Calu3 (cell line): ENCODE measurements around the gene LHPP. TPM values are rescaled to one million over a fixed set of nuclear protein-coding genes. Genes with fewer than 3 reads are reported as not detected.

Experiments
- BruUV-seq: library from RNA; stranded (reverse); fragments of 400-500 nt; replicated peaks from 2 replicates; lab custom pipeline; 2021; lab: Mats Ljungman, UMichigan
- CTCF ChIA-PET: fragments of 300-600 bp; sonication (Branson Sonifier 250); formaldehyde crosslinking; loops from one replicate; lab custom pipeline; 2022; ENCODE audit warnings: antibody characterized with exemption; lab: Charles Lee
- DNase-seq: peaks from one replicate; pipeline ENCODE4 v3.0.0; 2022
- H3K27ac Mint-ChIP-seq: one replicate; pipeline ENCODE4 v1.8.0; 2022; ENCODE audit warnings: mixed read lengths; ENCODE audit not compliant: unreplicated experiment
- H3K27me3 Mint-ChIP-seq: one replicate; pipeline ENCODE4 v1.8.0; 2022; ENCODE audit warnings: mixed read lengths; ENCODE audit not compliant: unreplicated experiment
- H3K36me3 Mint-ChIP-seq: one replicate; pipeline ENCODE4 v1.8.0; 2022; ENCODE audit warnings: mild to moderate bottlenecking, moderate library complexity, mixed read lengths; ENCODE audit not compliant: insufficient read depth, unreplicated experiment
- H3K4me1 Mint-ChIP-seq: one replicate; pipeline ENCODE4 v1.8.0; 2022; ENCODE audit warnings: mild to moderate bottlenecking, low read depth, mixed read lengths; ENCODE audit not compliant: unreplicated experiment
- H3K4me3 Mint-ChIP-seq: one replicate; pipeline ENCODE4 v1.8.0; 2022; ENCODE audit warnings: mild to moderate bottlenecking, low read depth, moderate library complexity, mixed read lengths; ENCODE audit not compliant: unreplicated experiment
- H3K9me3 Mint-ChIP-seq: one replicate; pipeline ENCODE4 v1.8.0; 2022; ENCODE audit warnings: low read depth, mixed read lengths; ENCODE audit not compliant: unreplicated experiment
- intact Hi-C: fragments of 100-400 bp; cut with micrococcal nuclease; formaldehyde crosslinking; loops from one replicate; pipeline ENCODE4 v1.10.0; 2022; ENCODE audit not compliant: unreplicated experiment
- total RNA-seq: library from RNA; stranded (reverse); gene quantifications from 2 replicates; pipeline ENCODE4 v1.2.3, GENCODE V29; 2022
- TF ChIP-seq, protein P1 (sequence below): fragments of 200-600 bp; IDR thresholded peaks from one replicate; pipeline ENCODE4 v1.8.0; 2022; ENCODE audit warnings: antibody characterized with exemption; ENCODE audit not compliant: unreplicated experiment

Gene LHPP
- total RNA-seq, 1 experiment from 2014 or later: 12.0 TPM

DNA sequence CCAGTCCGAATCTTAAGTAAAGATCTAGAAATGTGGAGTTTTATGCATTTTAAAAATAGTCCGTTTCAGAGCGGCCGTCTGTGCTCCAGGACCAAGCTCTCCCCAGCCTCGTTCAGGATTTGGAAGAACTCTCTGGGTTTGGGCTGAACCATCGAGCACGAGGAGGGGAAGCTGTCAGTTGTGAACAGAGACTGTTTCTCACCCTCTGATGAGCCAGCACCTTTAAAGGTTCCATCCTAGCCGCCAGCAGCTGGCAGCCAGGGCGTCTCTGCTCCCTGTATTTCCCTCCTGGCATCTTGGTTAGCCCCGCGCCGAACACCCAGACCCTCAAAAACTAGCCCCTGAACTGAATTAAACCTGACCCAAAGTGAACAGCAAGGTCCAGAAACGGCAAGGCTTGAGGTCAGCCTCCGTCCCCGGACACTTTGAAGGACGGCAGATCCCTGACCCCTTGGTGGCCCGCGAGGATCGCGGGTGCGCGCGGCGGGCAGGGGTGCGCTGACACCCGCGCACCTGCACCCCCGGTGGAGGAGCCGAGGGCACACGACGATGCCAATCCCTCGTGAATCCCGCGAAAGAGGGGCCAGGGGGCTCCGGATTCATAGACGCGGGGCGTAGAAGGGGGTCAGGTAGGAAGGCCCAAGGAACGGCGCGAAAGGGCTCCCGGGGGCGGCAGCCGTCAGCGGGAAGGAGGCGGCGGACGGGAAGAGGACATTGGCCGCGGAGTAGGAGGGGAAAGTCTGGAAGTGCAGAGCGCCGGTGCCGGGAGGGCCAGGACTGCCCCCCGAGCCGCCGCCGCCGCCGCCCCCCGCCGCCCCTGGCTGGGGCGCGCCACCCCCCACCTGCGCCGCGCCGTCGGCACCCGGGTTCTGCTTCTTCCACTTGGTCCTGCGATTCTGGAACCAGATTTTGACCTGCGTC, 14.5 kb upstream of the LHPP start:
- DNase-seq: no peak
- no TSS peak for BruUV-seq
- intact Hi-C loops: no loop called here
- H3K4me1 Mint-ChIP-seq: peaks cover 7% of the 10 kb centered on the region
- H3K27ac Mint-ChIP-seq: no peak overlapping the region
- peaks cover 76% of the 10 kb centered on the region for H3K27me3 Mint-ChIP-seq
- H3K9me3 Mint-ChIP-seq: no peaks in the 10 kb centered on the region
- CTCF ChIA-PET: no interaction called here
- TF ChIP-seq, protein P1, sequence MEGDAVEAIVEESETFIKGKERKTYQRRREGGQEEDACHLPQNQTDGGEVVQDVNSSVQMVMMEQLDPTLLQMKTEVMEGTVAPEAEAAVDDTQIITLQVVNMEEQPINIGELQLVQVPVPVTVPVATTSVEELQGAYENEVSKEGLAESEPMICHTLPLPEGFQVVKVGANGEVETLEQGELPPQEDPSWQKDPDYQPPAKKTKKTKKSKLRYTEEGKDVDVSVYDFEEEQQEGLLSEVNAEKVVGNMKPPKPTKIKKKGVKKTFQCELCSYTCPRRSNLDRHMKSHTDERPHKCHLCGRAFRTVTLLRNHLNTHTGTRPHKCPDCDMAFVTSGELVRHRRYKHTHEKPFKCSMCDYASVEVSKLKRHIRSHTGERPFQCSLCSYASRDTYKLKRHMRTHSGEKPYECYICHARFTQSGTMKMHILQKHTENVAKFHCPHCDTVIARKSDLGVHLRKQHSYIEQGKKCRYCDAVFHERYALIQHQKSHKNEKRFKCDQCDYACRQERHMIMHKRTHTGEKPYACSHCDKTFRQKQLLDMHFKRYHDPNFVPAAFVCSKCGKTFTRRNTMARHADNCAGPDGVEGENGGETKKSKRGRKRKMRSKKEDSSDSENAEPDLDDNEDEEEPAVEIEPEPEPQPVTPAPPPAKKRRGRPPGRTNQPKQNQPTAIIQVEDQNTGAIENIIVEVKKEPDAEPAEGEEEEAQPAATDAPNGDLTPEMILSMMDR: no peak
- H3K4me3 Mint-ChIP-seq: no peak overlapping the region
- no peaks in the 10 kb centered on the region for H3K36me3 Mint-ChIP-seq

DNA sequence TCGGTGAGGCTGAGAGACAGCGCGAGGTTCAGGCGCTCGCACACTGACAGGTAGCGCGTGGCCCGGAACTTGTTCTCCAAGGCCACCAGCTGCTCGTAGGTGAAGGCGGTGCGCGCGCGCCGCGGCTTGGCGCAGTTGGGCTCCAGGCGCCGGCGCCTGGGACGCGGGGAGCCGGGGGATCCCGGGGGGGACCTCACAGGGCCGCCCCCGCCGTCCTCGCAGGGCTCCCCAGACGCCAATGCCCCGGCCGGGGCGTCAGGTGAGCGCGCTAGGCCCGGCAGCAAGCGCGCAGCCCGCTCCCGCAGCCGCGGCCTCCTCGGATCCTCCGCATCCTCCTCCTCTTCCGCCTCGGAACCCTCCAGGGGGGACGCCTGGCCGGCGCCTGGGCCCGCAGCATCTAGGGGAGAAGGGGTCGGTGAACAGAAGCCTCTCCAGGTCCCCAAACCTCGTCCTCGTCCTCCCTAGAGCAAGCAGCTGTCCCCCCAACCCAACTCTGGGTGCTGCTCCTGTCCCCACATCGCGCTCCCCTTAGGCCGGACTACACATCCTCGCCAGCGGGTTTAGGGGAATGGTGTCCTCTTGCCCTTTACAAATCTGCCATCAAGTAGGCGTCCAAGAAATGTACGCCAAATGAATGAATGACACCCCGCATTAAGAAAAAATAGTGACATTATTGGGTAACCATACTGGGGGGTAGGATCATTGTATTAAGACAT, 13.7 kb upstream of the LHPP start:
- no peak for DNase-seq
- Mint-ChIP-seq H3K27me3 (peaks cover 79% of the 10 kb centered on the region), H3K4me1 (peaks cover 7% of the 10 kb centered on the region), H3K9me3 (no peaks in the 10 kb centered on the region), H3K27ac (no peak overlapping the region), H3K4me3 (peak overlapping the region; percentile 48), H3K36me3 (no peaks in the 10 kb centered on the region)
- CTCF ChIA-PET: no interaction called here
- no TSS peak for BruUV-seq
- TF ChIP-seq, protein P1: no peak
- intact Hi-C loops: no loop called here

DNA sequence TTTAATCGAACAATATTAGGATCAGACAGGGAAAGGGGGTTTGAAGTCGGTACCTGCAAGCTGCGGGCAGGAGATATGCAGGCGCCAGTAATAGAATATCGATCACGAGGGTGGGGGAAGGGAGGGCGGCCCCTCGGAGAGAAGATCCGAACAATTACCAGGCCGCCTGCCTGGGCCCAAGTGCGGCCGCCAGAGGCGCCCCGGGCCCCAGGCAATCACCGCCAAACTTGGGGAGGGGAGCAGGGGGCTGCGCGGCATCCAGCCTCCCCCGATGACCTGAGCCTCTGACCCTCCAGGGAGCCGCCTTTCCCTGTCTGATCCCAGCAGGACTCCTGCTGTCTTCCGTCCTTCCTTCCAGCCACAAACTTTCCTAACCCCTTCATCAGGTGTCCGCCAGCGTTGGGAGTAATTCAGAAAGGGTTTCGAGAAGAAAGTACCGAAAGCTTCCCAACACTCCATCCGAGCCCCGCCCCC, 12.9 kb upstream of the LHPP start:
- H3K27me3 Mint-ChIP-seq: peaks cover 84% of the 10 kb centered on the region
- intact Hi-C loops: no loop called here
- BruUV-seq: no TSS peak
- peaks cover 7% of the 10 kb centered on the region for H3K4me1 Mint-ChIP-seq
- no peaks in the 10 kb centered on the region for H3K9me3 Mint-ChIP-seq
- no peak for DNase-seq
- no peak overlapping the region for H3K27ac Mint-ChIP-seq
- no peaks in the 10 kb centered on the region for H3K36me3 Mint-ChIP-seq
- H3K4me3 Mint-ChIP-seq: peak overlapping the region; percentile 48
- CTCF ChIA-PET: no interaction called here
- TF ChIP-seq, protein P1: no peak

DNA sequence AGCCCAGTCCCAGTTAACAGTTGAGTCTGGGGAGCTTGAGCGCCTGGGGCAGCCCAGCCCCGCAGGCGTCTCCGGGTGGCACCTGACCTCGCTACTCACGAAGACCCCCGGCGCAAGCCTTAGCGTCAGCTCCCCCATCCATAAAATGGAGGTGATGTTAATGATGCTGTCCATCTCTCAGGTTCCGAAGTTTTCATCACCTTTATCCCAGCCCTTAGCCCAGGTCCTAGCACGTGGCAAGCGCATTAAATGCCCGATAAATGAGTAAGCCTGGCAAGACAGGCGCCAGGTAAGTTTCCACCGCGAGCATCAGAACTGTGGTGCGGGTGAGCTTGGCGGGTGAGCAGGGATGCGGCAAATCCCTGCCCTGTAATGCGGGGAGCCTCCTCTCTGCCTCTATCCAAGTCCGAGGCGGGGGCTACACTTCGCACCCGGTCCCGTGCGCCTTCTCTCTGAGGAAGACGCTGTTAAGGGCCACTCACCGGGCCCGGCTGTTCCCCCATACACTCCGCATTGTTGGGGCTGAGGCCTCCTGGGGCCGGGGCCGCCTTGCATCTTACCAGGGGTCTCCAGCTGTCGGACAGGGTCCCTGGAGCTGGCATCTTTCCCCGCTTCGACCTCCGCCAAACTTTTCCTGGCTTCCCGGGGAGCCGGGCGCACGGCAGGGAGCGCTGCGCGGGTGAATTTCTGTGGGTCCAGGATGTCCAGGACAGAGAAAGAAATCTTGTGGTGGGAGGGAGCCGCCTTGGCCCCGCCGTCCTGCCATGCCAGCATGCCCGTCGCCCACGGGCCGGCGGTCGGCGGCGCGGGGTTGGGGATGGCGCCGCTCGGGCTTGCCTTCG, 12.2 kb upstream of the LHPP start:
- H3K4me1 Mint-ChIP-seq: peaks cover 7% of the 10 kb centered on the region
- no peaks in the 10 kb centered on the region for H3K36me3 Mint-ChIP-seq
- TF ChIP-seq, protein P1: no peak
- no peaks in the 10 kb centered on the region for H3K9me3 Mint-ChIP-seq
- H3K27ac Mint-ChIP-seq: no peak overlapping the region
- H3K27me3 Mint-ChIP-seq: peaks cover 87% of the 10 kb centered on the region
- no TSS peak for BruUV-seq
- intact Hi-C loops: no loop called here
- CTCF ChIA-PET: interaction anchor here (0.7 kb wide), 1 partner anchor 59 kb away, joined by 4 read pairs; no protein-coding TSS in a partner anchor
- no peak for DNase-seq
- H3K4me3 Mint-ChIP-seq: peak overlapping the region; percentile 48
